ENCODE measurements around the gene SGMS2.

The SGMS2 gene

GRCh38 chr4:107838861-107839565, 14.3 kb downstream of the SGMS2 start:
- no peak for ATAC-seq
- Mint-ChIP-seq H3K27ac (no peak overlapping the region), H3K36me3 (ENCODE audit: low read depth) (no peaks in the 10 kb centered on the region), H3K27me3 (peaks cover 14% of the 10 kb centered on the region), H3K4me1 (no peaks in the 10 kb centered on the region), H3K4me3 (no peak overlapping the region), H3K9me3 (no peaks in the 10 kb centered on the region)
- DNase-seq: no peak

GRCh38 chr4:107843391-107843790, 18.7 kb downstream of the SGMS2 start:
- Mint-ChIP-seq H3K4me3 (no peak overlapping the region), H3K4me1 (no peaks in the 10 kb centered on the region), H3K27ac (no peak overlapping the region), H3K27me3 (peaks cover 14% of the 10 kb centered on the region), H3K9me3 (peaks cover 7% of the 10 kb centered on the region), H3K36me3 (ENCODE audit: low read depth) (no peaks in the 10 kb centered on the region)
- DNase-seq (no peak), ATAC-seq (no peak)

- Mint-ChIP-seq H3K36me3 (ENCODE audit: low read depth) (no peaks in the 10 kb centered on the region), H3K4me3 (no peak overlapping the region), H3K27ac (no peak overlapping the region), H3K27me3 (peaks cover 12% of the 10 kb centered on the region), H3K9me3 (peaks cover 7% of the 10 kb centered on the region), H3K4me1 (no peaks in the 10 kb centered on the region)
- DNase-seq (no peak), ATAC-seq (no peak)
Measured at GRCh38 chr4:107845681-107846080, 20.9 kb downstream of the SGMS2 start.

GRCh38 chr4:107850438-107850837, 25.7 kb downstream of the SGMS2 start:
- no peak for ATAC-seq
- peaks cover 7% of the 10 kb centered on the region for H3K9me3 Mint-ChIP-seq
- DNase-seq: no peak
- no peak overlapping the region for H3K27ac Mint-ChIP-seq
- no peaks in the 10 kb centered on the region for H3K4me1 Mint-ChIP-seq
- no peak overlapping the region for H3K4me3 Mint-ChIP-seq
- H3K36me3 Mint-ChIP-seq (ENCODE audit: low read depth): no peaks in the 10 kb centered on the region
- H3K27me3 Mint-ChIP-seq: peaks cover 18% of the 10 kb centered on the region

- no peak for DNase-seq
- no peak for ATAC-seq
- Mint-ChIP-seq H3K36me3 (ENCODE audit: low read depth) (no peaks in the 10 kb centered on the region), H3K4me1 (no peaks in the 10 kb centered on the region), H3K4me3 (no peak overlapping the region), H3K9me3 (no peaks in the 10 kb centered on the region), H3K27me3 (peaks cover 32% of the 10 kb centered on the region), H3K27ac (no peak overlapping the region)
Measured at GRCh38 chr4:107853444-107854355, 29.0 kb downstream of the SGMS2 start.

- ATAC-seq (no peak), DNase-seq (no peak)
- Mint-ChIP-seq H3K4me1 (no peaks in the 10 kb centered on the region), H3K4me3 (no peak overlapping the region), H3K27ac (no peak overlapping the region), H3K36me3 (ENCODE audit: low read depth) (no peaks in the 10 kb centered on the region), H3K9me3 (no peaks in the 10 kb centered on the region), H3K27me3 (peaks cover 32% of the 10 kb centered on the region)
Measured at GRCh38 chr4:107854356-107855022, 29.8 kb downstream of the SGMS2 start.

GRCh38 chr4:107855723-107856122, 31.0 kb downstream of the SGMS2 start:
- Mint-ChIP-seq H3K27ac (no peak overlapping the region), H3K9me3 (no peaks in the 10 kb centered on the region), H3K27me3 (peaks cover 28% of the 10 kb centered on the region), H3K36me3 (ENCODE audit: low read depth) (no peaks in the 10 kb centered on the region), H3K4me3 (no peak overlapping the region), H3K4me1 (no peaks in the 10 kb centered on the region)
- DNase-seq: no peak
- no peak for ATAC-seq

- Mint-ChIP-seq H3K36me3 (ENCODE audit: low read depth) (no peaks in the 10 kb centered on the region), H3K9me3 (no peaks in the 10 kb centered on the region), H3K4me1 (no peaks in the 10 kb centered on the region), H3K27me3 (peaks cover 26% of the 10 kb centered on the region), H3K27ac (no peak overlapping the region), H3K4me3 (no peak overlapping the region)
- no peak for DNase-seq
- ATAC-seq: no peak
Measured at GRCh38 chr4:107856901-107857300, 32.2 kb downstream of the SGMS2 start.

GRCh38 chr4:107857741-107858140, 33.0 kb downstream of the SGMS2 start:
- DNase-seq (no peak), ATAC-seq (no peak)
- no peaks in the 10 kb centered on the region for H3K36me3 Mint-ChIP-seq (ENCODE audit: low read depth)
- peaks cover 6% of the 10 kb centered on the region for H3K4me1 Mint-ChIP-seq
- peaks cover 30% of the 10 kb centered on the region for H3K27me3 Mint-ChIP-seq
- H3K27ac Mint-ChIP-seq: no peak overlapping the region
- H3K4me3 Mint-ChIP-seq: no peak overlapping the region
- no peaks in the 10 kb centered on the region for H3K9me3 Mint-ChIP-seq

GRCh38 chr4:107858158-107858742, 33.5 kb downstream of the SGMS2 start:
- Mint-ChIP-seq H3K27ac (no peak overlapping the region), H3K4me1 (peaks cover 11% of the 10 kb centered on the region), H3K36me3 (ENCODE audit: low read depth) (no peaks in the 10 kb centered on the region), H3K4me3 (no peak overlapping the region), H3K27me3 (peaks cover 35% of the 10 kb centered on the region), H3K9me3 (no peaks in the 10 kb centered on the region)
- ATAC-seq (no peak), DNase-seq (no peak)

GRCh38 chr4:107862658-107863057, 37.9 kb downstream of the SGMS2 start:
- no peaks in the 10 kb centered on the region for H3K36me3 Mint-ChIP-seq (ENCODE audit: low read depth)
- ATAC-seq (peak; percentile 66), DNase-seq (peak; percentile 2)
- peaks cover 19% of the 10 kb centered on the region for H3K4me1 Mint-ChIP-seq
- H3K9me3 Mint-ChIP-seq: no peaks in the 10 kb centered on the region
- no peak overlapping the region for H3K4me3 Mint-ChIP-seq
- peaks cover 18% of the 10 kb centered on the region for H3K27me3 Mint-ChIP-seq
- no peak overlapping the region for H3K27ac Mint-ChIP-seq

- H3K4me1 Mint-ChIP-seq: peaks cover 19% of the 10 kb centered on the region
- no peaks in the 10 kb centered on the region for H3K9me3 Mint-ChIP-seq
- ATAC-seq (no peak), DNase-seq (no peak)
- H3K27me3 Mint-ChIP-seq: peaks cover 12% of the 10 kb centered on the region
- no peaks in the 10 kb centered on the region for H3K36me3 Mint-ChIP-seq (ENCODE audit: low read depth)
- no peak overlapping the region for H3K4me3 Mint-ChIP-seq
- H3K27ac Mint-ChIP-seq: no peak overlapping the region
Measured at GRCh38 chr4:107863416-107863815, 38.7 kb downstream of the SGMS2 start.

GRCh38 chr4:107863850-107864371, 39.2 kb downstream of the SGMS2 start:
- DNase-seq: peak; percentile 8
- Mint-ChIP-seq H3K36me3 (ENCODE audit: low read depth) (no peaks in the 10 kb centered on the region), H3K4me3 (no peak overlapping the region), H3K9me3 (no peaks in the 10 kb centered on the region), H3K27me3 (peaks cover 11% of the 10 kb centered on the region), H3K4me1 (peaks cover 19% of the 10 kb centered on the region), H3K27ac (no peak overlapping the region)
- ATAC-seq: peak; percentile 81

GRCh38 chr4:107866726-107867125, 42.0 kb downstream of the SGMS2 start:
- peaks cover 19% of the 10 kb centered on the region for H3K4me1 Mint-ChIP-seq
- no peak overlapping the region for H3K4me3 Mint-ChIP-seq
- ATAC-seq (no peak), DNase-seq (no peak)
- no peaks in the 10 kb centered on the region for H3K36me3 Mint-ChIP-seq (ENCODE audit: low read depth)
- H3K27me3 Mint-ChIP-seq: peaks cover 9% of the 10 kb centered on the region
- H3K27ac Mint-ChIP-seq: no peak overlapping the region
- H3K9me3 Mint-ChIP-seq: no peaks in the 10 kb centered on the region
